Skin of body (tissue), 2 donors: Measurements from ENCODE around the gene RIN3. TPM values are rescaled to one million over a fixed set of nuclear protein-coding genes. Genes with fewer than 3 reads are reported as not detected.

Source experiments
- DNase-seq: peaks from one replicate; lab custom pipeline; 2025; lab: John Stamatoyannopoulos, UW
- total RNA-seq: library from RNA; depleted of rRNA; stranded (reverse); fragments of >200 nt; gene quantifications from one replicate; pipeline ENCODE4 v1.2.3, GENCODE V29; 2014

The RIN3 gene
- total RNA-seq, 1 donor from 2014 or later, result 8.2 TPM

- DNase-seq, result no peak
Observed at GRCh38 chr14:92575748-92576303, 62.2 kb downstream of the RIN3 start.

- no peak for DNase-seq
Observed at GRCh38 chr14:92577321-92577742, 63.8 kb downstream of the RIN3 start.

GRCh38 chr14:92578511-92578910 lies 64.9 kb downstream of the RIN3 start:
- no peak for DNase-seq

GRCh38 chr14:92579244-92579936 lies 65.8 kb downstream of the RIN3 start:
- no peak for DNase-seq

- no peak for DNase-seq
Observed at GRCh38 chr14:92581206-92581605, 67.6 kb downstream of the RIN3 start.

GRCh38 chr14:92581966-92582566 lies 68.5 kb downstream of the RIN3 start:
- no peak for DNase-seq

- no peak for DNase-seq
Observed at GRCh38 chr14:92582706-92583452, 69.3 kb downstream of the RIN3 start.

- DNase-seq, result no peak
Observed at GRCh38 chr14:92584220-92584619, 70.6 kb downstream of the RIN3 start.

GRCh38 chr14:92584816-92585215 lies 71.2 kb downstream of the RIN3 start:
- DNase-seq, result no peak

- DNase-seq, result peak; percentile 93
Observed at GRCh38 chr14:92585981-92586937, 72.7 kb downstream of the RIN3 start.

GRCh38 chr14:92586963-92587699 lies 73.5 kb downstream of the RIN3 start:
- no peak for DNase-seq

GRCh38 chr14:92587700-92588085 lies 74.1 kb downstream of the RIN3 start:
- DNase-seq, result no peak

- peak; percentile 21 for DNase-seq
Observed at GRCh38 chr14:92589213-92589852, 75.8 kb downstream of the RIN3 start.

- DNase-seq, result no peak
Observed at GRCh38 chr14:92590176-92590575, 76.6 kb downstream of the RIN3 start.

GRCh38 chr14:92590941-92591340 lies 77.4 kb downstream of the RIN3 start:
- no peak for DNase-seq

GRCh38 chr14:92591346-92591745 lies 77.8 kb downstream of the RIN3 start:
- DNase-seq, result no peak

- no peak for DNase-seq
Observed at GRCh38 chr14:92595267-92595666, 81.7 kb downstream of the RIN3 start.

GRCh38 chr14:92596331-92596907 lies 82.8 kb downstream of the RIN3 start:
- DNase-seq, result no peak
